HepG2 (cell line): ENCODE results near the gene GP1BA. TPM values are rescaled to one million over a fixed set of nuclear protein-coding genes. Genes with fewer than 3 reads are reported as not detected.
A peak's percentile ranks its signal among the peaks of the same experiment; 100 is the strongest.

Source experiments
- CHCHD3 ChIP-seq: sonication (generic); formaldehyde crosslinking; IDR thresholded peaks from 2 replicates; pipeline ENCODE4 v1.8.0; 2022; ENCODE audit warnings: mild to moderate bottlenecking, missing genetic modification reagents, moderate library complexity
- ETV6 ChIP-seq: sonication (generic); formaldehyde crosslinking; conservative IDR thresholded peaks from 2 replicates; pipeline ENCODE4 v1.4.0; 2020; ENCODE audit warnings: missing genetic modification reagents
- FOXK2 ChIP-seq: fragments of 450-650 bp; IDR thresholded peaks from 2 replicates; pipeline ENCODE4 v1.6.1; 2016
- GABPA ChIP-seq, 2 experiments: IDR thresholded peaks; 2 replicates each; pipeline ENCODE4 v1.6.1; 2011 to 2016; ENCODE audit warnings: low read depth in 2 of 2, low read length in 1 of 2, missing biosample characterization in 1 of 2, missing genetic modification characterization in 1 of 2
- GATAD2A ChIP-seq: IDR thresholded peaks from 2 replicates; pipeline ENCODE4 v1.6.1; 2016
- MTF2 ChIP-seq: sonication (generic); formaldehyde crosslinking; IDR thresholded peaks from 2 replicates; pipeline ENCODE4 v1.5.0; 2020; ENCODE audit warnings: missing genetic modification reagents, borderline replicate concordance
- NFKB2 ChIP-seq: sonication (generic); formaldehyde crosslinking; IDR thresholded peaks from 2 replicates; pipeline ENCODE4 v1.4.0; 2020; ENCODE audit warnings: missing genetic modification reagents, borderline replicate concordance
- PBX2 ChIP-seq: IDR thresholded peaks from 2 replicates; pipeline ENCODE4 v1.6.1; 2016; ENCODE audit warnings: control low read depth
- PHF8 ChIP-seq: sonication (generic); formaldehyde crosslinking; IDR thresholded peaks from 2 replicates; pipeline ENCODE4 v1.5.0; 2020; ENCODE audit warnings: missing genetic modification reagents
- SIN3A ChIP-seq: IDR thresholded peaks from 2 replicates; pipeline ENCODE4 v1.6.1; 2011; ENCODE audit warnings: low read depth, mild to moderate bottlenecking, control low read depth, low read length, borderline replicate concordance
- SP4 ChIP-seq: sonication (generic); formaldehyde crosslinking; IDR thresholded peaks from 2 replicates; pipeline ENCODE4 v1.8.1; 2023; ENCODE audit warnings: mild to moderate bottlenecking, missing genetic modification reagents
- YEATS2 ChIP-seq: sonication (generic); formaldehyde crosslinking; IDR thresholded peaks from 2 replicates; pipeline ENCODE4 v1.4.0; 2020; ENCODE audit warnings: missing genetic modification reagents, borderline replicate concordance
- ZBTB38 ChIP-seq: sonication (generic); formaldehyde crosslinking; IDR thresholded peaks from 2 replicates; pipeline ENCODE4 v1.5.1; 2020; ENCODE audit warnings: mild to moderate bottlenecking, missing genetic modification reagents
- ZNF343 ChIP-seq: sonication (generic); formaldehyde crosslinking; IDR thresholded peaks from 2 replicates; pipeline ENCODE4 v1.4.0; 2020; ENCODE audit warnings: mild to moderate bottlenecking, missing genetic modification reagents
- ZNF598 ChIP-seq: sonication (generic); formaldehyde crosslinking; IDR thresholded peaks from 2 replicates; pipeline ENCODE4 v1.5.1; 2020; ENCODE audit warnings: mild to moderate bottlenecking, missing genetic modification reagents, borderline replicate concordance
- ZNF839 ChIP-seq: sonication (generic); formaldehyde crosslinking; IDR thresholded peaks from 2 replicates; pipeline ENCODE4 v1.4.0; 2020; ENCODE audit warnings: missing genetic modification reagents, mild to moderate bottlenecking, borderline replicate concordance
- polyA plus RNA-seq, 8 experiments: library from polyadenylated mRNA; depleted of rRNA in 3 of 8; stranded (reverse) in 7 of 8; unstranded in 1 of 8; fragments of >200 nt; fragmentation: Illumina TruSeq in 4 of 8; extraction: Trizol in 4 of 8; gene quantifications; 2 replicates each; pipeline versions ENCODE4 v1.2.1 to v1.2.3, GENCODE V29; 2011 to 2016; ENCODE audit warnings: low read depth in 4 of 8, missing spikeins in 1 of 8, mixed read lengths in 1 of 8; ENCODE audit not compliant: insufficient read depth in 1 of 8
- total RNA-seq, 5 experiments: library from RNA; depleted of rRNA; stranded (reverse); fragments of >200 nt; fragmentation: Illumina TruSeq; extraction: Trizol; gene quantifications; 2 replicates each; pipeline ENCODE4 v1.2.3, GENCODE V29; 2016; ENCODE audit warnings: low read depth in 1 of 5
- TF ChIP-seq, protein P1 (sequence below): IDR thresholded peaks from 2 replicates; pipeline ENCODE4 v1.6.1; 2016; ENCODE audit warnings: missing genetic modification reagents, missing compliant biosample characterization
- TF ChIP-seq, protein P2 (sequence below): sonication (generic); formaldehyde crosslinking; IDR thresholded peaks from 2 replicates; pipeline ENCODE4 v1.5.0; 2020; ENCODE audit warnings: mild to moderate bottlenecking, low read depth, missing genetic modification reagents, borderline replicate concordance
- TF ChIP-seq, protein P3 (sequence below): sonication (generic); formaldehyde crosslinking; IDR thresholded peaks from 2 replicates; pipeline ENCODE4 v1.5.0; 2020; ENCODE audit warnings: missing genetic modification reagents
- TF ChIP-seq, protein P4 (sequence below): sonication (generic); formaldehyde crosslinking; IDR thresholded peaks from 2 replicates; pipeline ENCODE4 v1.5.0; 2020; ENCODE audit warnings: mild to moderate bottlenecking, missing genetic modification reagents
- TF ChIP-seq, protein P5 (sequence below): sonication (generic); formaldehyde crosslinking; IDR thresholded peaks from 2 replicates; pipeline ENCODE4 v1.4.0; 2020; ENCODE audit warnings: missing genetic modification reagents

The GP1BA gene
- total and polyA plus RNA-seq, 2 of the 13 experiments (the other 11 are each of a cell fraction or from before 2014, with no cell fraction given): not detected

- TF ChIP-seq PBX2 (no peak), CHCHD3 (CRISPR knock-in tag) (no peak), ZNF343 (CRISPR knock-in tag) (0 out of 2 replicates have a peak, but pooled peaks have one; percentile 13), ZNF598 (CRISPR knock-in tag) (0 out of 2 replicates have a peak, but pooled peaks have one; percentile 26), ZBTB38 (CRISPR knock-in tag) (no peak), PHF8 (peak; percentile 78), FOXK2 (peak; percentile 66; the same call in 1 of the 2 replicates), MTF2 (CRISPR knock-in tag) (no peak), ETV6 (no peak), YEATS2 (CRISPR knock-in tag) (peak; percentile 95), SIN3A (peak; percentile 82; the same call in 1 of the 2 replicates), SP4 (peak; percentile 82), GATAD2A (CRISPR knock-in tag) (no peak; the same call in 1 of the 2 replicates), ZNF839 (CRISPR knock-in tag) (no peak), GABPA (IDR thresholded peaks at IDR 0.05; ENCODE audit: low read depth, low read length) (no peak), GABPA (CRISPR knock-in tag; IDR thresholded peaks at IDR 0.05; ENCODE audit: low read depth) (no peak; the same call in none of the 2 replicates), NFKB2 (CRISPR knock-in tag) (no peak; the same call in 1 of the 2 replicates)
- TF ChIP-seq, protein P1, sequence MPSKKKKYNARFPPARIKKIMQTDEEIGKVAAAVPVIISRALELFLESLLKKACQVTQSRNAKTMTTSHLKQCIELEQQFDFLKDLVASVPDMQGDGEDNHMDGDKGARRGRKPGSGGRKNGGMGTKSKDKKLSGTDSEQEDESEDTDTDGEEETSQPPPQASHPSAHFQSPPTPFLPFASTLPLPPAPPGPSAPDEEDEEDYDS (CRISPR knock-in tag): peak; percentile 15
- TF ChIP-seq, protein P2, sequence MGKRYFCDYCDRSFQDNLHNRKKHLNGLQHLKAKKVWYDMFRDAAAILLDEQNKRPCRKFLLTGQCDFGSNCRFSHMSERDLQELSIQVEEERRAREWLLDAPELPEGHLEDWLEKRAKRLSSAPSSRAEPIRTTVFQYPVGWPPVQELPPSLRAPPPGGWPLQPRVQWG (CRISPR knock-in tag): no peak
- TF ChIP-seq, protein P3, sequence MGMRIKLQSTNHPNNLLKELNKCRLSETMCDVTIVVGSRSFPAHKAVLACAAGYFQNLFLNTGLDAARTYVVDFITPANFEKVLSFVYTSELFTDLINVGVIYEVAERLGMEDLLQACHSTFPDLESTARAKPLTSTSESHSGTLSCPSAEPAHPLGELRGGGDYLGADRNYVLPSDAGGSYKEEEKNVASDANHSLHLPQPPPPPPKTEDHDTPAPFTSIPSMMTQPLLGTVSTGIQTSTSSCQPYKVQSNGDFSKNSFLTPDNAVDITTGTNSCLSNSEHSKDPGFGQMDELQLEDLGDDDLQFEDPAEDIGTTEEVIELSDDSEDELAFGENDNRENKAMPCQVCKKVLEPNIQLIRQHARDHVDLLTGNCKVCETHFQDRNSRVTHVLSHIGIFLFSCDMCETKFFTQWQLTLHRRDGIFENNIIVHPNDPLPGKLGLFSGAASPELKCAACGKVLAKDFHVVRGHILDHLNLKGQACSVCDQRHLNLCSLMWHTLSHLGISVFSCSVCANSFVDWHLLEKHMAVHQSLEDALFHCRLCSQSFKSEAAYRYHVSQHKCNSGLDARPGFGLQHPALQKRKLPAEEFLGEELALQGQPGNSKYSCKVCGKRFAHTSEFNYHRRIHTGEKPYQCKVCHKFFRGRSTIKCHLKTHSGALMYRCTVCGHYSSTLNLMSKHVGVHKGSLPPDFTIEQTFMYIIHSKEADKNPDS (CRISPR knock-in tag): no peak
- TF ChIP-seq, protein P4, sequence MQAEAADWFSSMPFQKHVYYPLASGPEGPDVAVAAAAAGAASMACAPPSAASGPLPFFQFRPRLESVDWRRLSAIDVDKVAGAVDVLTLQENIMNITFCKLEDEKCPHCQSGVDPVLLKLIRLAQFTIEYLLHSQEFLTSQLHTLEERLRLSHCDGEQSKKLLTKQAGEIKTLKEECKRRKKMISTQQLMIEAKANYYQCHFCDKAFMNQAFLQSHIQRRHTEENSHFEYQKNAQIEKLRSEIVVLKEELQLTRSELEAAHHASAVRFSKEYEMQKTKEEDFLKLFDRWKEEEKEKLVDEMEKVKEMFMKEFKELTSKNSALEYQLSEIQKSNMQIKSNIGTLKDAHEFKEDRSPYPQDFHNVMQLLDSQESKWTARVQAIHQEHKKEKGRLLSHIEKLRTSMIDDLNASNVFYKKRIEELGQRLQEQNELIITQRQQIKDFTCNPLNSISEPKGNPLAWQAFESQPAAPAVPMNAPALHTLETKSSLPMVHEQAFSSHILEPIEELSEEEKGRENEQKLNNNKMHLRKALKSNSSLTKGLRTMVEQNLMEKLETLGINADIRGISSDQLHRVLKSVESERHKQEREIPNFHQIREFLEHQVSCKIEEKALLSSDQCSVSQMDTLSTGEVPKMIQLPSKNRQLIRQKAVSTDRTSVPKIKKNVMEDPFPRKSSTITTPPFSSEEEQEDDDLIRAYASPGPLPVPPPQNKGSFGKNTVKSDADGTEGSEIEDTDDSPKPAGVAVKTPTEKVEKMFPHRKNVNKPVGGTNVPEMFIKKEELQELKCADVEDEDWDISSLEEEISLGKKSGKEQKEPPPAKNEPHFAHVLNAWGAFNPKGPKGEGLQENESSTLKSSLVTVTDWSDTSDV (CRISPR knock-in tag): no peak
- TF ChIP-seq, protein P5, sequence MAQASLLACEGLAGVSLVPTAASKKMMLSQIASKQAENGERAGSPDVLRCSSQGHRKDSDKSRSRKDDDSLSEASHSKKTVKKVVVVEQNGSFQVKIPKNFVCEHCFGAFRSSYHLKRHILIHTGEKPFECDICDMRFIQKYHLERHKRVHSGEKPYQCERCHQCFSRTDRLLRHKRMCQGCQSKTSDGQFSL (CRISPR knock-in tag): no peak; the same call in 1 of the 2 replicates
Measured at GRCh38 chr17:4939796-4940554, 7.9 kb downstream of the GP1BA start, which contains the start of the genes RNF167 and SLC25A11 (continued).
